H9 (cell line): ENCODE results near the gene GAP43. TPM values are rescaled to one million over a fixed set of nuclear protein-coding genes. Genes with fewer than 3 reads are reported as not detected.

Experiments used
- DNase-seq: peaks from one replicate; pipeline ENCODE4 v3.0.0-alpha.2; 2017
- H2AFZ ChIP-seq: one replicate; pipeline ENCODE4 v1.6.1; 2013; ENCODE audit warnings: mild to moderate bottlenecking, low read length, control low read depth, moderate library complexity
- H2AK5ac ChIP-seq: 2 replicates; pipeline ENCODE4 v1.6.1; 2013; ENCODE audit warnings: low read length, control low read depth, mixed read lengths; ENCODE audit not compliant: insufficient read length
- H2BK120ac ChIP-seq: one replicate; pipeline ENCODE4 v1.6.1; 2013; ENCODE audit warnings: low read depth, mild to moderate bottlenecking, low read length, control low read depth, inconsistent platforms; ENCODE audit not compliant: poor library complexity, severe bottlenecking
- H2BK12ac ChIP-seq: 2 replicates; pipeline ENCODE4 v1.6.1; 2013; ENCODE audit warnings: low read length, control low read depth, mixed read lengths, low read depth; ENCODE audit not compliant: insufficient read length
- H2BK15ac ChIP-seq: 2 replicates; pipeline ENCODE4 v1.6.1; 2013; ENCODE audit warnings: low read depth, low read length, control low read depth
- H2BK20ac ChIP-seq: one replicate; pipeline ENCODE4 v1.6.1; 2013; ENCODE audit warnings: low read depth, mild to moderate bottlenecking, low read length, control low read depth, inconsistent platforms; ENCODE audit not compliant: poor library complexity, severe bottlenecking
- H2BK5ac ChIP-seq: 2 replicates; pipeline ENCODE4 v1.6.1; 2013; ENCODE audit warnings: low read length, control low read depth, mixed read lengths; ENCODE audit not compliant: insufficient read length
- H3K14ac ChIP-seq: 2 replicates; pipeline ENCODE4 v1.6.1; 2013; ENCODE audit warnings: low read length, control low read depth; ENCODE audit not compliant: insufficient read depth
- H3K18ac ChIP-seq: 2 replicates; pipeline ENCODE4 v1.6.1; 2013; ENCODE audit warnings: low read depth, mild to moderate bottlenecking, mixed read lengths, low read length, control low read depth; ENCODE audit not compliant: insufficient read length
- H3K23ac ChIP-seq: 2 replicates; pipeline ENCODE4 v1.6.1; 2013; ENCODE audit warnings: low read length, control low read depth, mixed read lengths, low read depth; ENCODE audit not compliant: insufficient read length
- H3K23me2 ChIP-seq: 2 replicates; pipeline ENCODE4 v1.6.1; 2013; ENCODE audit warnings: low read depth, mild to moderate bottlenecking, mixed read lengths, low read length, control low read depth; ENCODE audit not compliant: insufficient read length, poor library complexity, severe bottlenecking
- H3K27ac ChIP-seq: 2 replicates; pipeline ENCODE4 v1.5.1; 2013; ENCODE audit warnings: low read length, control low read depth, mixed read lengths, low read depth; ENCODE audit not compliant: insufficient read length
- H3K27me3 ChIP-seq: 2 replicates; pipeline ENCODE4 v1.6.1; 2013; ENCODE audit warnings: low read length, control low read depth, inconsistent platforms; ENCODE audit not compliant: insufficient read depth
- H3K4ac ChIP-seq: 2 replicates; pipeline ENCODE4 v1.6.1; 2013; ENCODE audit warnings: low read depth, mild to moderate bottlenecking, control low read depth, inconsistent platforms, low read length, moderate library complexity
- H3K4me1 ChIP-seq: 2 replicates; pipeline ENCODE4 v1.6.1; 2013; ENCODE audit warnings: low read length, control low read depth, inconsistent platforms; ENCODE audit not compliant: insufficient read depth
- H3K4me2 ChIP-seq: 2 replicates; pipeline ENCODE4 v1.6.1; 2013; ENCODE audit warnings: low read length, control low read depth, mixed read lengths; ENCODE audit not compliant: insufficient read length, insufficient read depth
- H3K56ac ChIP-seq: 2 replicates; pipeline ENCODE4 v1.6.1; 2013; ENCODE audit warnings: low read depth, mild to moderate bottlenecking, mixed read lengths, low read length, control low read depth; ENCODE audit not compliant: insufficient read length
- H3K79me1 ChIP-seq: 2 replicates; pipeline ENCODE4 v1.6.1; 2013; ENCODE audit warnings: low read depth, mild to moderate bottlenecking, moderate library complexity, low read length, control low read depth, inconsistent platforms; ENCODE audit not compliant: insufficient read depth, poor library complexity, severe bottlenecking
- H3K79me2 ChIP-seq: 2 replicates; pipeline ENCODE4 v1.6.1; 2013; ENCODE audit warnings: low read length, control low read depth, inconsistent platforms; ENCODE audit not compliant: insufficient read depth
- H3K9ac ChIP-seq: 2 replicates; pipeline ENCODE4 v1.6.1; 2013; ENCODE audit warnings: low read length, control low read depth, mixed read lengths; ENCODE audit not compliant: insufficient read length; ENCODE audit errors: extremely low read depth
- H3K9me3 ChIP-seq: one replicate; pipeline ENCODE4 v1.6.1; 2013; ENCODE audit warnings: low read depth, low read length, inconsistent platforms; ENCODE audit not compliant: control insufficient read depth
- H3T11ph ChIP-seq: one replicate; pipeline ENCODE4 v1.6.1; 2013; ENCODE audit warnings: mild to moderate bottlenecking, low read length, control low read depth, inconsistent platforms
- H4K20me1 ChIP-seq: one replicate; pipeline ENCODE4 v1.6.1; 2013; ENCODE audit not compliant: control insufficient read depth, insufficient read length, insufficient read depth
- H4K5ac ChIP-seq: 2 replicates; pipeline ENCODE4 v1.6.1; 2013; ENCODE audit warnings: low read depth, mild to moderate bottlenecking, mixed read lengths, low read length, control low read depth; ENCODE audit not compliant: insufficient read length
- H4K8ac ChIP-seq: replicated peaks from 2 replicates; pipeline ENCODE4 v1.6.1; 2013; ENCODE audit warnings: low read length, control low read depth, mixed read lengths, low read depth; ENCODE audit not compliant: insufficient read length
- H4K91ac ChIP-seq: 2 replicates; pipeline ENCODE4 v1.6.1; 2013; ENCODE audit warnings: low read depth, mild to moderate bottlenecking, moderate library complexity, mixed read lengths, low read length, control low read depth; ENCODE audit not compliant: insufficient read length
- H3K27ac Mint-ChIP-seq, 3 experiments: 2 replicates in 2 of 3; 3 replicates in 1 of 3; pipeline ENCODE4 v1.8.0; 2020 to 2021; ENCODE audit warnings: mixed read lengths in 3 of 3, mild to moderate bottlenecking in 1 of 3, moderate library complexity in 1 of 3
- H3K27me3 Mint-ChIP-seq: 2 replicates; pipeline ENCODE4 v1.8.0; 2021; ENCODE audit warnings: low read depth, mild to moderate bottlenecking, moderate library complexity, mixed read lengths
- H3K36me3 Mint-ChIP-seq, 3 experiments: 2 replicates in 2 of 3; 3 replicates in 1 of 3; pipeline ENCODE4 v1.8.0; 2020 to 2021; ENCODE audit warnings: low read depth in 3 of 3, mixed read lengths in 3 of 3; ENCODE audit not compliant: insufficient read depth in 1 of 3
- H3K4me1 Mint-ChIP-seq, 2 experiments: 2 replicates each; pipeline ENCODE4 v1.8.0; 2020; ENCODE audit warnings: mixed read lengths in 2 of 2
- H3K4me3 Mint-ChIP-seq, 2 experiments: 2 replicates in 1 of 2; 3 replicates in 1 of 2; pipeline ENCODE4 v1.8.0; 2020 to 2021; ENCODE audit warnings: mild to moderate bottlenecking in 2 of 2, mixed read lengths in 2 of 2, moderate library complexity in 1 of 2
- H3K9me3 Mint-ChIP-seq, 2 experiments: 2 replicates in 1 of 2; 3 replicates in 1 of 2; pipeline ENCODE4 v1.8.0; 2020; ENCODE audit warnings: mild to moderate bottlenecking in 2 of 2, mixed read lengths in 2 of 2, moderate library complexity in 1 of 2
- WGBS: extraction: QIAGEN DNeasy Blood & Tissue Kit; methylation state at CpG from one replicate; pipeline ENCODE4 v1.1.7; 2013; ENCODE audit warnings: missing lambda C conversion rate, low lambda C conversion rate, mixed read lengths; ENCODE audit not compliant: insufficient read length; ENCODE audit errors: extremely low coverage; 5-methylcytosine and 5-hydroxymethylcytosine counted together
- total RNA-seq: library from RNA; stranded (reverse); gene quantifications from 2 replicates; pipeline ENCODE4 v1.2.1, GENCODE V29; 2021
- TF ChIP-seq, protein P1 (sequence below): fragments of 200-600 bp; sonication (generic); conservative IDR thresholded peaks from 3 replicates; pipeline ENCODE4 v1.8.0; 2021; ENCODE audit warnings: antibody characterized with exemption, mild to moderate bottlenecking

Gene GAP43
- total RNA-seq, 1 experiment from 2014 or later = 12.8 TPM

GRCh38 chr3:115676336-115676735 lies 53.0 kb downstream of the GAP43 start:
- Histone ChIP-seq H3K4me2 (no peak overlapping the region), H2BK12ac (no peak overlapping the region), H4K8ac (no peak overlapping the region), H3K79me1 (no peaks in the 10 kb centered on the region), H3K4ac (no peak overlapping the region), H4K20me1 (no peaks in the 10 kb centered on the region), H2BK20ac (no peak overlapping the region), H3K18ac (no peak overlapping the region), H2AK5ac (no peak overlapping the region), H3K9ac (no peak overlapping the region), H3K23ac (no peak overlapping the region), H4K91ac (no peak overlapping the region), H3K23me2 (no peaks in the 10 kb centered on the region), H3K9me3 (no peaks in the 10 kb centered on the region), H3K79me2 (0 out of 2 replicates have a peak, but pooled peaks cover 1% of the 10 kb centered on the region), H3T11ph (no peak overlapping the region), H2AFZ (no peak overlapping the region), H4K5ac (no peak overlapping the region), H3K4me1 (no peaks in the 10 kb centered on the region; the same call in 1 of the 2 replicates), H3K27ac (no peak overlapping the region), H2BK5ac (no peak overlapping the region), H2BK120ac (no peak overlapping the region), H3K27me3 (no peaks in the 10 kb centered on the region), H3K14ac (no peak overlapping the region), H3K56ac (no peak overlapping the region), H2BK15ac (no peak overlapping the region)
- Mint-ChIP-seq H3K4me3 (no peak overlapping the region), H3K4me1 (no peaks in the 10 kb centered on the region), H3K9me3 (no peaks in the 10 kb centered on the region), H3K27ac (no peak overlapping the region), H3K27me3 (no peaks in the 10 kb centered on the region), H3K36me3 (no peaks in the 10 kb centered on the region; a peak in 1 of 7 replicates)
- TF ChIP-seq, protein P1, sequence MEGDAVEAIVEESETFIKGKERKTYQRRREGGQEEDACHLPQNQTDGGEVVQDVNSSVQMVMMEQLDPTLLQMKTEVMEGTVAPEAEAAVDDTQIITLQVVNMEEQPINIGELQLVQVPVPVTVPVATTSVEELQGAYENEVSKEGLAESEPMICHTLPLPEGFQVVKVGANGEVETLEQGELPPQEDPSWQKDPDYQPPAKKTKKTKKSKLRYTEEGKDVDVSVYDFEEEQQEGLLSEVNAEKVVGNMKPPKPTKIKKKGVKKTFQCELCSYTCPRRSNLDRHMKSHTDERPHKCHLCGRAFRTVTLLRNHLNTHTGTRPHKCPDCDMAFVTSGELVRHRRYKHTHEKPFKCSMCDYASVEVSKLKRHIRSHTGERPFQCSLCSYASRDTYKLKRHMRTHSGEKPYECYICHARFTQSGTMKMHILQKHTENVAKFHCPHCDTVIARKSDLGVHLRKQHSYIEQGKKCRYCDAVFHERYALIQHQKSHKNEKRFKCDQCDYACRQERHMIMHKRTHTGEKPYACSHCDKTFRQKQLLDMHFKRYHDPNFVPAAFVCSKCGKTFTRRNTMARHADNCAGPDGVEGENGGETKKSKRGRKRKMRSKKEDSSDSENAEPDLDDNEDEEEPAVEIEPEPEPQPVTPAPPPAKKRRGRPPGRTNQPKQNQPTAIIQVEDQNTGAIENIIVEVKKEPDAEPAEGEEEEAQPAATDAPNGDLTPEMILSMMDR = no peak
- WGBS = no CpG with 5 or more reads among the region's 9 CpGs
- DNase-seq = no peak
